Heart left ventricle (tissue), 13 donors: ENCODE results near the gene STK24.

Experiments used
- CTCF ChIP-seq, 12 donors: fragments of 200-600 bp; sonication (generic) in 4 of 12; IDR thresholded peaks; one replicate each; pipeline versions ENCODE4 v1.5.0 to v1.8.0; 2018 to 2022; ENCODE audit warnings: antibody characterized with exemption in 12 of 12, mild to moderate bottlenecking in 5 of 12
- POLR2A ChIP-seq, 2 donors: fragments of 450-650 bp; IDR thresholded peaks; one replicate each; pipeline ENCODE4 v1.6.1; 2017; ENCODE audit warnings: antibody characterized with exemption in 2 of 2, mild to moderate bottlenecking in 2 of 2, moderate library complexity in 2 of 2
- donor health status: ischemic (EF 13 %, LVEDD 7.1; RV severe dilation, severe dysfunction).
- donor health status: DM: no; HTN: yes; CAD: no.
- donor health status: DM: no; HTN: no; CAD: no.
- donor health status: ischemic (EF 25% LVEDD 6.9; RV normal size, moderate dysfunction).
- donor health status: ischemic (EF 25% LVEDD 5.7; RV mildly dilated, moderate dysfunction).
- donor health status: ischemic (EF 35%, LVEDD 5.7; RV mildly dilated, moderate dysfunction).
- donor health status: nonischemic (EF 11% LVEDD 7.7; RV severe dilation, severe dysfunction).
- donor health status: DM: yes; HTN: yes; CAD: no.
- donor health status: PGD.
- donor health status: ischemic (EF 29% LVEDD 5.4; RV normal size, mild dysfunction).
- donor health status: nonischemic (EF 23%, LVEDD 6.1; RV moderate dilation, normal function).

GRCh38 chr13:98462946-98463345 lies 114.0 kb downstream of the STK24 start:
- no peak for TF ChIP-seq CTCF (IDR thresholded peaks at IDR 0.05)
- no peak for TF ChIP-seq POLR2A (IDR thresholded peaks at IDR 0.05)
